ENCODE measurements around the gene FLT4.

- TF ChIP-seq EZH2 (IDR thresholded peaks at IDR 0.05; ENCODE audit: borderline replicate concordance, insufficient read depth, low read depth, low read length, poor library complexity, severe bottlenecking) (no peak), CTCF (IDR thresholded peaks at IDR 0.05) (no peak)
These were observed 8.9 kb downstream of the FLT4 start for GRCh38 chr5:180640611-180640860.
